Mononuclear cell (primary cell): ENCODE measurements around the gene PROCA1. TPM values are rescaled to one million over a fixed set of nuclear protein-coding genes. Genes with fewer than 3 reads are reported as not detected.

Source experiments
- H3K27me3 ChIP-seq: 2 replicates; pipeline ENCODE4 v1.6.0; 2011; ENCODE audit warnings: low read length, control low read depth; ENCODE audit not compliant: insufficient read depth
- H3K4me1 ChIP-seq: 2 replicates; pipeline ENCODE4 v1.5.1; 2011; ENCODE audit warnings: mild to moderate bottlenecking, low read length, control low read depth; ENCODE audit not compliant: insufficient read depth
- H3K4me3 ChIP-seq: 2 replicates; pipeline ENCODE4 v1.5.1; 2011; ENCODE audit warnings: mild to moderate bottlenecking, low read length, moderate library complexity
- H3K9me3 ChIP-seq: 2 replicates; pipeline ENCODE4 v1.5.1; 2011; ENCODE audit warnings: low read depth, mild to moderate bottlenecking, control low read depth, low read length
- total RNA-seq: library from RNA; depleted of rRNA; stranded (reverse); fragments of >200 nt; gene quantifications from one replicate; pipeline ENCODE4 v1.2.3, GENCODE V29; 2012

PROCA1 gene
- total RNA-seq, 1 donor, result 0.94 TPM

DNA sequence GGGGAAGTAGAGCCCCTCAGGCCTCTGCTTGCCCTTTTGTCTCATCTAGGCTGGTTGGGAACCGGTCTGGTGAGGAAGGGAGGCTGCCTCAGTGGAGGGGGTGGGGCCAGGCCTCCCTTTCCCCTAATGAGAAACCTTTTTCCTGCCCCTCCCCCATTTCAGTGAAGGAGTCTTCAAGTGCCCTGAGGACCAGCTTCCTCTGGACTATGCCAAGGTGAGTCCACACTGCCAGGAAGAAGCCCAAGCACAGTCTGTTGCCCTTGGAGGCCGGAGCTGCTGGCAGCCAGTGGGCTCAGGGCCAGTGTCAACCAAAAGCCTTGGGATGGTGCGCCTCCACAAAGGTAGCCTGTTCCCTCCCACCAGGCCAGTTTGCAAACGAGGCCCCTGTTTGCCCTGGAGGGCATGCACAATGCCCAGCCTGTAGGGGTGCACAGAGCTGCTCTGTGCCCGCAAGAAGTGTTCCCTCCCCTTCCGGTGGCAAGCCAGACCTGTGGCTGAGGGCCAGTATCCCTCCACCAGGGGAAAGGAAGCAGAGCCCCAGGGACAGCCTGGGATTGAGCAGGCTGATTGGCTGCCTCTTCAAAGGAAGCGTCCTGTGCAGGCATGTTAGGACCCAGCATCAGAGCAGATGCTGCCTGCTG lies 35.5 kb upstream of the PROCA1 start:
- peaks cover 43% of the 10 kb centered on the region for H3K4me1 ChIP-seq
- no peaks in the 10 kb centered on the region for H3K9me3 ChIP-seq
- H3K27me3 ChIP-seq, result peaks cover 9% of the 10 kb centered on the region
- H3K4me3 ChIP-seq, result no peak overlapping the region

DNA sequence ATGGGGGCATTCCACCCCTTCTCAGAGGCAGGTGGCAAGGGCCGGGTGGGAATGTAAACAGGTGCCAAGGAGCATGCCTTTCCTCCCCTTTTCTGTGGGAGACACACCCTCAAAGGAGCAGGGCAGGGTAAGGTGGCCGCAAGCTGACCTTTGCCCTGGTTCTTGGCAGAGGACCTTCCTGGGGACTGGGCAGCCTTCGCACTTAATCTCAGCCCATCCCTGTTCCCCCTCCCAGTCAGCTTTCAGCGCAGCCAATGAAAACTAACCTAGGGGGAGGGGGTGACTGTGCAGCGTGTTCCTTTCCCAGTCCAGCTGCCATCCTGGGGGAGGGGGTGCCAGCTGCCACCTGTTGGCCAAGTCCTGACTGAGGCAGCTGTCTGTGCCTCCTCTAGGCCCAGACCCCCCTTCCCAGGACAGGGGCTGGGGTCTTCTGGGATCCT lies 34.9 kb upstream of the PROCA1 start:
- Histone ChIP-seq H3K4me3 (no peak overlapping the region), H3K4me1 (peaks cover 48% of the 10 kb centered on the region), H3K27me3 (peaks cover 9% of the 10 kb centered on the region), H3K9me3 (no peaks in the 10 kb centered on the region)

DNA sequence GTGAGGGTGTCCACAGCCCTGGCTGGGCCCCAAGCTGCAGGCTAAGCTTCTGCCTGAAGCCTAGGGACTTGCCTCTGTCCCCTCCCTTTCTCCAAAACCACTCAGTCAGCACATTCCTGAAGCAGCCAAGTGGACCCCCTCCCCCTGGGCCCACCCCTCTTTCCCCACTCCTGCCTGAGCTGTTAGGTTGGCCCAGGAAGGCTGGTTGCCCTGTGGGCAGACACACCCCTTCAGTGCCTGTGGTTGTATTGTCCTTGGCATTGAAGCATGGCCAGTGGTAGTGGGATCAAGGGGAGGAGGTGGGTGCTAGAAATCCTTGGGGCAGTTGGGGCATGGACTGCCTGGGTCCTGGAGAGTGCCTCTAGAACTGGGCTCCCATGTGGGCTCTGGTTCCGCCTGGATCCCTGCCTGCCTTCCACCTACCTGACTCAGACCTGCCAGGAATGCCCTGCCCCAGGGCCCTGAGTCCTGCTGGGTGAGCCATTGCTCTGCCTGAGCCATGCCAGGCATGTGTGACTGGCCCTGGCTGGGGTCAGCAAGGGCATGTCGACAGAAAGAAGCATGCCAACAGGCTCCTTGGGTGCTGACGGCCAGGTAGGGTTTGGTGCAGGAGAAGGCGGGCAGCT lies 34.2 kb upstream of the PROCA1 start:
- peaks cover 9% of the 10 kb centered on the region for H3K27me3 ChIP-seq
- no peak overlapping the region for H3K4me3 ChIP-seq
- H3K9me3 ChIP-seq, result no peaks in the 10 kb centered on the region
- peaks cover 55% of the 10 kb centered on the region for H3K4me1 ChIP-seq

DNA sequence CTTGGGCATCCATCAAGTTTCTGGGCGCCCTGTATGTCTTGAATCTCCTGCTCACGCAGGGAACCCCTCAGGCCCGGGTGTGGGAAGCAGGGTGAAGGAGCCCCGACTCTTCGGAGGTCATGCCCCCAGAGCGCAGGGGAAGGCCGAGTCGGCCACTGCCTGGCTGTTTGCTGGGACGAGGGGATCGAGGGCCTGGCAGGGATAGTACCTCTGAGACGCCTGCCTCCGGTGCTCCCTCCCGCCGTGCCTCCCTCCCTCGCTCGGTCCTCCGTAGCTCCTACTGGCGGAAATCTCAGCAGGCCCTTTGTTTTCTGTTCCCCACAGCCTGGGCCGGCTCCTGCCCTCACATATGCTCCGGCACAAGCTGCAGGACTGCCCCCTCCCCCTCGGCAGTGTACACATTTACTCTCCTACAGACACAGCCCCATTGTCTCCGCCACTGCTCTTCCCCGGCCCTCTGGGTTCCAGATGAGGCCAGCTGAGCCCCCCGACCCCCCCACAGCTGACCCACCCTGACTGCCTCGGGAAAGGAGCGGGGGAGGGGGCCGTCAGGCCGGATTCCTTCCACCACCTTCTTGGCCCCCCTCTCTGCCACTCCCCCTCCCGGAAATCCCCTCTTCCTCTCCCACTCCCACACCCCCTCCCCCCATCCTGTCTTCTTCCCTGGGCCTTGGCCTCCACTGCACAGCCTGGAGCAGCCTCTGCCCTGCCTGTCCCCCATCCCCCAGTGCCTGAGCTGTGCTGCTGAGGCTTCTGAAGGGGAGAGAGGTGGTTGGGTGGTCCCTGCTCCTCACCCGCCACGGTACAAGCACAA lies 33.5 kb upstream of the PROCA1 start:
- peaks cover 62% of the 10 kb centered on the region for H3K4me1 ChIP-seq
- H3K27me3 ChIP-seq, result peaks cover 9% of the 10 kb centered on the region
- H3K4me3 ChIP-seq, result peak overlapping the region; percentile 52
- H3K9me3 ChIP-seq, result no peaks in the 10 kb centered on the region

DNA sequence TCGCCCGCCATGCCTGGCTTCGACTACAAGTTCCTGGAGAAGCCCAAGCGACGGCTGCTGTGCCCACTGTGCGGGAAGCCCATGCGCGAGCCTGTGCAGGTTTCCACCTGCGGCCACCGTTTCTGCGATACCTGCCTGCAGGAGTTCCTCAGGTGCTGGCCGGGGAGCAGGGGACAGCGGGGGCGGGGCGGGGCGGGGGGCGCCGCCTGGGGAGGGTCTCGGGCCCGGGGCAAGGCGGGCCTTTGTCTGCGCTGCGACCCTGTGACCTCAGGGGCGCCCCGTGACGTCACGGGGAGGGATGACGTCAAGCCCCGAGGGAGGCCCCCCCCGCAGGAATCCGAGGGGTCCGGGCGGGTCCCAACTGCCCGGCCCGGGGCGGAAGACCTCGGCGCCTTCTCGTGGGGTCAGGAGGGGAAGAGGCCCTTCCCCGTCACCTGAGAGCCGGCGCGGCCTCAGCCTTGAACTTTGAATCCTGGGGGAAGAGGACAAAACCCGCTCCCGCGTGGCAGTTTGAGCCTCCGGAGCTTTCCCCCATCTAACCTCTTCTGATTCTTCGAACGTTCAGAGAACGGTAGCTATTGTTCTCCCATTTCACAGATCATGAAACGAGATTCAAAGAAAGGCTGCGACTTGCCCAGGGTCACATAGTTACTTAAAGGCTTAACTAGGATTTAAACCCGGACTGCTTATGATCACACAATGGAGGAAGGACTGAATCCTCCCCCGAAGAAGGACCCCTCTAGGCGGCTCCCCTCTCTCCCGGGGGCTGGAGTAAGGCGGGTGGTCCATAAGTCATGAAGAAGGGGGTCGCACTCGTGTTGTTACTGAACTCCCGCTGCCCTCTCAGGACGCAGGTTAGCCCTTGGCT lies 32.6 kb upstream of the PROCA1 start:
- H3K4me3 ChIP-seq, result peak overlapping the region; percentile 52
- peaks cover 62% of the 10 kb centered on the region for H3K4me1 ChIP-seq
- H3K27me3 ChIP-seq, result peaks cover 9% of the 10 kb centered on the region
- H3K9me3 ChIP-seq, result no peaks in the 10 kb centered on the region

DNA sequence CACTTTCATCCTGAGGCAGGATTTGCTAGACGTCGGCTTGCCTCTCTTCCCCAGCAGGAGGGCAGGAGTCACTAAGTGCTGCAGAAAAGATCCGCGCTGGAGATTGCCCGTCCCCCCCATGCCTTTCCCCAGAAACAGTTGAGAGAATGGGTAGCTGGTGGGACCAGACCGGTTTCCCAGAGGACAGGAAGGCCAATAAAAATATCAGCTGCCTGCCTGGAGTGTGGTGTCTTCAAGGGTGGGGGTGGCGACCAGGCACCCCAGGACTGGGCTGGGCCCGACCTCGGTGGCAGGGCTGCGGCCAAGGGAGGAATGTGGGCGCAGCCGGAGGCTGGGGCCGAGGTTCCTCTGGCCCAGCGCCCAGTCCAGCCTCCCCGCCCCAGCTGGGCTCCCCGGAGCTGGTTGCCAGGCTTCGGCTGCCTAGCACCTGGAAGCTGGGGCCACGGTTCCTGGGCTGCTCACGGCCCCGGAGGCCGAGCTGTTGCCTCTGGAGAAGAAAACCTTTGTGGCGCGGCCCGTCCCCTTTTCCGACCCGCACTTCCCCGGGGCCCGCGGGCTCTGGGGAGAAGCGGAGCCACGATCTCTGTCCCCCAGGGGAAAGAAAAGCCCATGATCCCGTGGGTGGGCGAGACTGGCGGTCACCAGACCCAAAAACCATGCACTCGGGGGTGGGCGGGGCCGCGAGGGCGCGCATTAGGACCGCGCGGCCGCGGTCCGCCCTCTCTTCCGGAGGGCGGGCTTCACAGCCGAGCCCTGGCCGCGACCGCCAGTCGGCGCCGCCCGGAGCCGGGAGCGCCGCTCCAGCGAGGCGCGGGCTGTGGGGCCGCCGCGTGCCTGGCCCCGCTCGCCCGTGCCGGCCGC lies 31.8 kb upstream of the PROCA1 start, which contains the start of gene TRAF4:
TSS of gene TRAF4 (plus strand) at position 769 of the 861 bp plus-strand sequence. CDS start 102 bp downstream, outside the sequence.
- Histone ChIP-seq H3K27me3 (peaks cover 9% of the 10 kb centered on the region), H3K9me3 (no peaks in the 10 kb centered on the region), H3K4me1 (peaks cover 71% of the 10 kb centered on the region), H3K4me3 (peak within 1 kb of the TSS; percentile 52)

DNA sequence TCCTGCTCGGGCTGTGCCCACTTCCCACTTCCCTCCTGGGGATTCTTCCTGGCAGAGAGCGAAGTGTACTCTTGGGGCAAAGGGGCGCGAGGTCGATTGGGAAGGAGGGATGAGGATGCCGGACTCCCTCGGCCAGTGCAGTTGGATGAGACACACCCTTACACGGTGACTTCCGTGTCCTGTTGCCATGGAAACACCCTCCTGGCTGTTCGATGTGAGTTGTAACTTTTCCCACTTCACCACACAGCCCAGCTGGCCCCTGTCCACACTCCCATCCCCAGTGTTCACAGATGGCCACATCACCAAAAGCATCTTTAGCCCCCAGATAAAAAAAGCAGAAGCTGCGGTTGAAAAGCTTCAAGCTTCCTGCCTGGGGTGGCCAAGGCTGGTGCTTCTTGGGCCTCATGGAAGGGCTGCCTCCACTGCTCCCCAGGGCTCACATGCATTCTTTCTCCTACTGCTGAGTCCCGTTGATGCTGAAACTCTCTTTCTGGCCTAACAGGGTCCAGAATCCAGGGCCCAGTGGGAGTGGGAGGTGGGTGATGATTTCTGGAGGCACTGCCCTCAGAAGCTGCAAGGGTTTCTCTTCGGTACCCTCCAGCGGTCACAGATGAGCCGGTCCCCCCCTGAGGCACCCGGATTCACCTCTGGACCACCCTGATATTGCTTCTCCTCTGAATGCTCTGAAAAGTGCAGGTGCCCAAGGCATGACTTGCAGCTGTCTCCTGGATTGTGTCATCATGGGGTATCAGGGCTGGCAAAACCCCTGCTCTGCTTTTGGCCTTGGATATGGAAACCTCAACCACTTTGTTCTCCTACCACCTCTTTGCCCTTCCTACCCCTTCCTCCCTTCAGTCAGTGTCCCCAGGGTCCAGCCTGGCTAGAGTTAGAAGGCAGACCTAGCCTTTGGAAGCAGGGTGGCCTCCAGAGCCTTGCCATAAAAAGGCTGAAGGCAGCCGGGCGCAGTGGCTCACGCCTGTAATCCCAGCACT lies 30.0 kb upstream of the PROCA1 start:
- peaks cover 82% of the 10 kb centered on the region for H3K4me1 ChIP-seq
- no peaks in the 10 kb centered on the region for H3K9me3 ChIP-seq
- H3K27me3 ChIP-seq, result peaks cover 9% of the 10 kb centered on the region
- H3K4me3 ChIP-seq, result no peak overlapping the region

DNA sequence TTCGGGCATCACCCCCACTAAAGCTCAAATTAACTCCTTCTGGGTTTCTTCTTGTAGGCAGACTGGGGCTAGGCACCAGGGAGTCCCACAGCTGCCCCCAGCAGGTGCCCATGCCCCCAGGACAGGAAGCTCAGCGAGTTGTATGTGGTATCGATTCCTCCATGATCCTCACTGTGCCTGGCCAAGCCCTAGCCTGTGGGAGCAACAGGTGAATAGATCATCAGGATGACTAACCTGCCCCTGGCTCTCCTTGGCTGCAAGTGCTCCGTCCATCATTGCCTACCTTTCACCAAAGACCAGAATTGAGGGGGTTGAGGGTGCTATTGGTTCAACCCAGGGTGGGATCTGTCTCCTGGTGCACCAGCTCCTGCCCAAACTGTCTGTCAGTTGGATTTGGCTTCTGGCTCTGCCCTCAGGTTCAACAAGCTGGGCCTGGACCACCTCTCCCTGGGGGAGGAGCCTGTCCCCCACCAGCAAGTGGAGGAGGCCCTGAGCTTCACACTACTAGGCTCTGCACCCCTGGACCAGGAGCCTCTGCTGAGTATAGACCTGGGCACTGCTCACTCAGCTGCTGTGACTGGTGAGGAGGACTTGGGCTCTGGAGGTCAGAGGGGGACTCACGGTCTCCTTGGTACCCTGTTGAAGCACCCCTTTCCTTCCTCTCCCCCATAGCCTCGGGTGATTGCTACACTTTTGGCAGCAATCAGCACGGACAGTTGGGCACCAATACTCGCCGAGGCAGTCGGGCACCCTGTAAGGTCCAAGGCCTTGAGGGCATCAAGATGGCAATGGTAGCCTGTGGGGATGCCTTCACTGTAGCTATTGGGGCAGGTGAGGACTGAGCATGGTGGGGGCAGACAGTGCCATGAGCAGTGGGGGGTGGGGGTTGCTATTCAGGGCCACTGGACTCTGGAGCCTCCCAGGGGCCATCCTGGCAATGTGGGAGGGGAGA lies 29.0 kb upstream of the PROCA1 start:
- H3K4me3 ChIP-seq, result no peak overlapping the region
- no peaks in the 10 kb centered on the region for H3K9me3 ChIP-seq
- peaks cover 76% of the 10 kb centered on the region for H3K4me1 ChIP-seq
- H3K27me3 ChIP-seq, result peaks cover 9% of the 10 kb centered on the region

DNA sequence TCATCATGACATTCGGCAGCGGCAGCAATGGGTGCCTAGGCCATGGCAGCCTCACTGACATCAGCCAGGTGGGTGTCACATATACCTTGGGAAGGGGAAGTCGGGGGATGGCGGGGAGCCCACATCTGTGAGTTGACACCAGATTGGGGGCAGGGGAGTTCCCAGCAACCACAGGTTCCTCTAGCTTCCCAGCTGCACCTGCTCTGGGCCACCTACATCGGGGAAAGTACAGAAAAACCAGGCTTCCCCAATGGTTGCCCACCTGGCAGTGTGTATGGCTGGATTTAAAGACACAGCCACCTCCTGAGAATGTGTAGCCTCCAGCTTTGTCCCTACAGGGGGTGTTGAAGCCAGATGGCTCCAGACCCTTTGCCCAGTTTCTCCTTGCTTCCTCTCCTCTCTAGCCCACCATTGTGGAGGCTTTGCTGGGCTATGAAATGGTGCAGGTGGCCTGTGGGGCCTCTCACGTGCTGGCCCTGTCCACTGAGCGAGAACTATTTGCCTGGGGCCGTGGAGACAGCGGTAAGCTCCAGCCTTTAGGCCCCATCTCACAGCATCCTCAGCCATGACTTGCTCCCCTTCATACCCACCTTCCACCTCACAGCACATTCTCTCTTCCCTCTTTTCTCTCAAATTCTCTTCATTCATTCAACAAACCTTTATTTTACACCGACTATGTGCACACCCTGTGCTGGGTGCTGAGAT lies 27.1 kb upstream of the PROCA1 start:
- H3K4me3 ChIP-seq, result no peak overlapping the region
- H3K9me3 ChIP-seq, result no peaks in the 10 kb centered on the region
- H3K27me3 ChIP-seq, result no peaks in the 10 kb centered on the region
- H3K4me1 ChIP-seq, result peaks cover 62% of the 10 kb centered on the region

DNA sequence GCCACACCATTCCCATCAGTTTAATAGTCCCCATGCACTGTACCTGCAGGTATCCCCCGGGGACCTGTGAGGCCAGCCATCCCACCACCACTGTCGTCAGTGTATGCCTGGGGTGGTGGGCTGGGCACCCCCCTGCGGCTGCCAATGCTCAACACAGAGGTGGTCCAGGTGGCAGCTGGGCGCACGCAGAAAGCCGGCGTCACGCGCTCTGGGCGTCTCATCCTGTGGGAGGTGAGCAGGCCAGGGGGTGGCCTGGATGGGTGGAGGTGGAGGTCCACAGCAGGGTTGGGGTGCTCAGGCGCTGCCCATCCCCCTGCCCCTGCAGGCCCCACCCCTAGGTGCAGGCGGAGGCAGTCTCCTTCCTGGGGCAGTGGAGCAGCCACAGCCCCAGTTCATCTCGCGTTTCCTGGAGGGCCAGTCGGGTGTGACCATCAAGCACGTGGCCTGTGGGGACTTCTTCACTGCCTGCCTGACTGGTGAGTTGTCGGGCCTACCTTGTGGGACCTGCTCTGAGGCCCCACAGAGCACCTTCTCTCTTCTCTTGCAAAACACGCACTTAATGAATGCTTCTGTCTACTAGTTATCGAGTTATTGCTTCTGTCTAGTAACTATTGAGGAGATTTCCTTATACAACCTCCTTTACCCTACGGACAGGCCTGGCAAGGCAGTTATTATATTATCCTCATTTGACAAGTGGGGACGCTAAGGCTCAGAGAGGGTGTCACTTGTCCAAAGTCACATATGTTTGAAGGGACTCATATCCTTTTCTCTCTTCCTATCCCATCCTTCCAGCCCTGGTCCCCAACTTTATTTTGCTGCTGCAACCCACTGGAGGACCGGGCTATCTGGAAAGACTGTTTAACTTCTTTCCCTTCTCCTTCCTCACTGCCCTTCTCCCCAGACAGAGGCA lies 26.3 kb upstream of the PROCA1 start:
- H3K9me3 ChIP-seq, result no peaks in the 10 kb centered on the region
- H3K4me3 ChIP-seq, result no peak overlapping the region

DNA sequence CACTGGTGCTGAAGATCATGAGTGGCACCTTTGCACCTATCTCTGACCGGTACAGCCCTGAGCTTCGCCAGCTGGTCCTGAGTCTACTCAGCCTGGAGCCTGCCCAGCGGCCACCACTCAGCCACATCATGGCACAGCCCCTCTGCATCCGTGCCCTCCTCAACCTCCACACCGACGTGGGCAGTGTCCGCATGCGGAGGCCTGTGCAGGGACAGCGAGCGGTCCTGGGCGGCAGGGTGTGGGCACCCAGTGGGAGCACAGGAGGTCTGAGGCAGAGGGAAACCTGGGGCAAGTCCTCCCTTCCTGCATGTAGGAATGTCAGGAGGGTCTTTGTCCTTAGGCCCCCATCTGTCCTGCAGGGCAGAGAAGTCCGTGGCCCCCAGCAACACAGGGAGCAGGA lies 25.6 kb upstream of the PROCA1 start:
- Histone ChIP-seq H3K4me1 (peaks cover 48% of the 10 kb centered on the region), H3K27me3 (no peaks in the 10 kb centered on the region), H3K4me3 (no peak overlapping the region), H3K9me3 (no peaks in the 10 kb centered on the region)

More for the DNA sequence above, 26.3 kb upstream of the PROCA1 start:
- Histone ChIP-seq H3K27me3 (no peaks in the 10 kb centered on the region), H3K4me1 (peaks cover 55% of the 10 kb centered on the region)
